Measurements from ENCODE around the gene SYDE2.

The SYDE2 gene

DNA sequence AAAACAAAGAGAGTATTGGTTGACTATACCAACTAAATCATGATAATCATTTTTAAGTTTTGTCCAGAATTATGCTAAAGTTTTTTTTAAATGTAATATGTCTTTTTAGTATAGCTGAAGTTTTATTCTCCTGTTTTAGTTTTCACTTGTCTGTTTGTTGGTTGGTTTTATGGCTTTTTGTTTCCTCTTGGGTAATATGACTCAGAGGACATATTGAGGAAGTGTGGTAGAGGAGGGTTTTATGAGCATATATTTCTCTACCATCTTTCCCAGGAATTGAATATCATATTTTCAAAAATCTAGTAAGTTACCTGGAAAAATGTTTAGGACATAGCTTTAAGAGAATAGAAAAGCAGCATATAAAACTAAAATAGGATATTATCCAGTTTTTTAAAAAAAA lies 84.0 kb downstream of the SYDE2 start:
- DNase-seq: no peak

DNA sequence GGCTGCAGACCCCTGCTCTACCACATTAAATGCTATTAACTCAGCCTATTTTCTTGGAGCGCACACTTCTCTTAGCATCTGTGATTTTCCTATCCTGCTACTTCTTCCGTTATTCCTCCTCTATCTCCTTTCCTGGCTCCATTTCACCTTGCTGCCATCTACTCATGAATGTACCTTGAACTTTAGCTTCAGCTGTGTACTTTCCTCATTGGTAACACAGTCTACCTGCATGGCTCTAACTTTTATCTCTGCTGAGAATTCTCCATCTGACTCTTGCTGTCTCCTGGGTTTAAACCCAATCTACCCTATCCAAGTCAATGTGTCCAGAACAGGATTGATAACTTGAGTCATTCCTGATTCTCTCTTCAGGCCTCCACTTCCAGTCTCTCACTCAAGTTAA lies 84.9 kb downstream of the SYDE2 start:
- no peak for DNase-seq

DNA sequence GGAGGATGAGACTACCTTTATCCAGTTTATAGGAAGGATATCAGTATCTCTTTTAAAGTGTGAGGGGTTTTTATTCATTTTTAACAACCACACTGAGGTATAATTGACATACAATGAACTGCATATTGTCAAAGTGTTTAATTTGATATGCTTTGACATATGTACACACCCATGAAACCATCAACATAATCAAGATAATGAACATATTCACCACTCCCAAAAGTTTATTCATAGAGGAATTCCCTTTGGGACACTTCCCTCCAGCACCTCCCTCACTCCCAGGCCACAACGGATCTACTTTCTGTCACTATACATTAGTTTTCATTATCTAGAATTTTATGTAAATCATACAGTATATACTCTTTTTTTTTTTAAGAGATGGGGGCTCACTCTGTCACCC lies 89.1 kb downstream of the SYDE2 start:
- no peak for DNase-seq

DNA sequence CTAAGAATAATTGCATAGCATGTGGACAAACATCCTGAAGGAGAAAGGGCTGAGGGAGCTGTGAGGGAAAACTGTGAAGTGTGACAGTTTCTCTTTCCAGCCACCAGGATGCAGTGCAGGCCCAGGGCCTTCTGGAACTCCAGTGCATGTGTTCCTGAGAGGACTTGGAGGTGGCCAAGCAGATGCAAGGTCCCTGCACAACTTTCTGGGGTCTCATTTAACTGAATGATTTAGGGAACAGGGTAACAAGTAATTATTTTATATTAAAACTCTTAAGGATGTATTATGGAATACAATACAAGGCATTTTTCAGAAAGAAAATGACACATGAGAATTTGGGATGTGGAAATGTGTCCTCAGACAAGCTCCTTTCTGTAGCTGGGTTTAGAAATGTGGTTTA lies 91.3 kb downstream of the SYDE2 start:
- DNase-seq: peak; percentile 32

Data from NCI-H748 treated with DMSO at 0.1 percent for 48 hours (cell line).